Uterus (tissue), 4 donors: Measurements from ENCODE around the gene THSD4. TPM values are rescaled to one million over a fixed set of nuclear protein-coding genes. Genes with fewer than 3 reads are reported as not detected.

Experiments
- DNase-seq, 2 donors: peaks; one replicate each; pipeline ENCODE4 v3.0.0-alpha.2; 2019 to 2020
- H3K27ac ChIP-seq, 2 donors: fragments of 200-600 bp; sonication (generic); 1 replicate in 1 of 2; 2 replicates in 1 of 2; pipeline ENCODE4 v1.5.1; 2016 to 2018
- H3K27me3 ChIP-seq, 2 donors: fragments of 200-600 bp; sonication (generic); one replicate each; pipeline ENCODE4 v1.5.1; 2018 to 2019; ENCODE audit warnings: control low read depth in 1 of 2
- H3K36me3 ChIP-seq, 2 donors: fragments of 200-600 bp; sonication (generic); one replicate each; pipeline ENCODE4 v1.5.1; 2019; ENCODE audit warnings: control low read depth in 1 of 2
- H3K4me1 ChIP-seq, 2 donors: fragments of 200-600 bp; sonication (generic); one replicate each; pipeline ENCODE4 v1.5.1; 2018 to 2019; ENCODE audit warnings: control low read depth in 1 of 2
- H3K4me3 ChIP-seq, 2 donors: fragments of 200-600 bp; sonication (generic); 1 replicate in 1 of 2; 2 replicates in 1 of 2; pipeline ENCODE4 v1.5.1; 2018 to 2019; ENCODE audit warnings: mild to moderate bottlenecking in 1 of 2
- H3K9me3 ChIP-seq, 2 donors: fragments of 200-600 bp; sonication (generic); one replicate each; pipeline ENCODE4 v1.5.1; 2019; ENCODE audit warnings: control low read depth in 1 of 2
- POLR2A ChIP-seq, 2 donors: fragments of 450-650 bp; IDR thresholded peaks; one replicate each; pipeline ENCODE4 v1.6.1; 2016; ENCODE audit warnings: antibody characterized with exemption in 2 of 2, mild to moderate bottlenecking in 1 of 2, moderate library complexity in 1 of 2
- intact Hi-C: fragments of 100-400 bp; cut with DNase I; formaldehyde crosslinking; loops from one replicate; pipeline ENCODE4 v1.15.1; 2023; ENCODE audit warnings: low total_unique reads
- total RNA-seq, 4 donors: library from RNA; depleted of rRNA in 3 of 4; stranded (reverse); fragments of >200 nt in 3 of 4; gene quantifications; one replicate each; pipeline versions ENCODE4 v1.1.0 to v1.2.4, GENCODE V29; 2014 to 2023
- TF ChIP-seq, protein P1 (sequence below), 4 experiments: fragments of 200-600 bp in 2 of 4; fragments of 450-650 bp in 2 of 4; sonication (generic) in 2 of 4; IDR thresholded peaks; one replicate each; pipeline ENCODE4 v1.5.1; 2016 to 2019; ENCODE audit warnings: antibody characterized with exemption in 4 of 4, mild to moderate bottlenecking in 2 of 4, moderate library complexity in 1 of 4
- donor health status: DM: yes; HTN: yes; CAD: no.

Gene THSD4
- total RNA-seq, 4 donors from 2014 or later = 7.1 to 144 (median 35.4) TPM

GRCh38 chr15:71384501-71384900 is 269.2 kb downstream of the THSD4 start:
- Histone ChIP-seq H3K9me3 (no peaks in the 10 kb centered on the region), H3K27ac (peak overlapping the region in 1 of 2 donors; percentile 76), H3K27me3 (no peaks in the 10 kb centered on the region), H3K4me1 (peaks cover 9 to 13% of the 10 kb centered on the region in 2 donors), H3K4me3 (no peak overlapping the region), H3K36me3 (no peaks in the 10 kb centered on the region)
- TF ChIP-seq, protein P1, sequence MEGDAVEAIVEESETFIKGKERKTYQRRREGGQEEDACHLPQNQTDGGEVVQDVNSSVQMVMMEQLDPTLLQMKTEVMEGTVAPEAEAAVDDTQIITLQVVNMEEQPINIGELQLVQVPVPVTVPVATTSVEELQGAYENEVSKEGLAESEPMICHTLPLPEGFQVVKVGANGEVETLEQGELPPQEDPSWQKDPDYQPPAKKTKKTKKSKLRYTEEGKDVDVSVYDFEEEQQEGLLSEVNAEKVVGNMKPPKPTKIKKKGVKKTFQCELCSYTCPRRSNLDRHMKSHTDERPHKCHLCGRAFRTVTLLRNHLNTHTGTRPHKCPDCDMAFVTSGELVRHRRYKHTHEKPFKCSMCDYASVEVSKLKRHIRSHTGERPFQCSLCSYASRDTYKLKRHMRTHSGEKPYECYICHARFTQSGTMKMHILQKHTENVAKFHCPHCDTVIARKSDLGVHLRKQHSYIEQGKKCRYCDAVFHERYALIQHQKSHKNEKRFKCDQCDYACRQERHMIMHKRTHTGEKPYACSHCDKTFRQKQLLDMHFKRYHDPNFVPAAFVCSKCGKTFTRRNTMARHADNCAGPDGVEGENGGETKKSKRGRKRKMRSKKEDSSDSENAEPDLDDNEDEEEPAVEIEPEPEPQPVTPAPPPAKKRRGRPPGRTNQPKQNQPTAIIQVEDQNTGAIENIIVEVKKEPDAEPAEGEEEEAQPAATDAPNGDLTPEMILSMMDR (IDR thresholded peaks at IDR 0.05) = no peak
- TF ChIP-seq POLR2A (IDR thresholded peaks at IDR 0.05) = no peak
- intact Hi-C loops = loop anchor here (10.0 kb wide), 1 partner anchor 60 kb away; no protein-coding TSS in a partner anchor
- no peak for DNase-seq

DNA sequence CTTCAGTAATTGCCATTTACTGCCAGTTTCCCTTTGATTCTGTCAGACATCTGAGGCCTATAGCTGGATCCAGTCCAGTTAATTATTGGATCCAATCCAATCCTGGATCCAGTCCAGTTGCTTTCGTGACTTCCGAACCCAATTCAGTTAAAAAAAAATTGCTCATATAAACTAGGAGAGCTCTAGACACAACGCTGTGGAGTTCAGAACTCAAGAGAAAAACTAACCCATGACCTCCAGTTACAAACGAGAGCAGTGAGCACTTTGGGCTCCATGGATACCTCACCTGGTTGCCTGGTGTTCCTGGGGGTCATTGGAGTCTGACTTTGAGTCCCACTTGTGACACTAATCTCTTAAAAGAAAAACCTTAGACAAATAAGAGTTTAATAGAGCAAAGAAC is 269.8 kb downstream of the THSD4 start:
- TF ChIP-seq POLR2A (IDR thresholded peaks at IDR 0.05) = no peak
- TF ChIP-seq, protein P1 (IDR thresholded peaks at IDR 0.05) = no peak
- Histone ChIP-seq H3K27ac (peak overlapping the region; percentile 67 to 76), H3K4me3 (no peak overlapping the region), H3K36me3 (no peaks in the 10 kb centered on the region), H3K9me3 (no peaks in the 10 kb centered on the region), H3K27me3 (no peaks in the 10 kb centered on the region), H3K4me1 (peaks cover 9 to 13% of the 10 kb centered on the region in 2 donors)
- intact Hi-C loops = loop anchor here (10.0 kb wide), 1 partner anchor 60 kb away; no protein-coding TSS in a partner anchor
- DNase-seq = no peak

DNA sequence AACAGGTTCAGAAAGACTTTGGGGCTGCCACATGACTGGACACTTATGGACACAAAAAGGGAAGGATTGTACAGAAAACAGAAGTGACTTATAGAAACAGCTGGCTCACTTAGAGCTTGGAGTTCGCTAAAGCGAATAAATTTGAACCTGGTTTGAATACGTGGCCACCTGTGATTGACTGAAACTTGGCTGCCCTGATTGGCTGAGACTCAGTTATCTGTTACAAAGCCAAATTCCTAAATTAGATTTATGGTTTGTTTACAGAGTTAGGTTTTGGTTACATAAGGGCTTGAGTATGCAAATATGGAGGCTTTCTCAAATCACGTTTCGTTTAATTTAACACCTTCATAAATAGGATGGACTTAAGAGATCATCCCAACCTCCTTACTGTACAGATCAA is 270.2 kb downstream of the THSD4 start:
- intact Hi-C loops = loop anchor here (10.0 kb wide), 1 partner anchor 59 kb away; no protein-coding TSS in a partner anchor
- Histone ChIP-seq H3K9me3 (no peaks in the 10 kb centered on the region), H3K27me3 (no peaks in the 10 kb centered on the region), H3K36me3 (no peaks in the 10 kb centered on the region), H3K27ac (peak overlapping the region; percentile 67 to 76), H3K4me3 (no peak overlapping the region), H3K4me1 (peaks cover 9 to 13% of the 10 kb centered on the region in 2 donors)
- TF ChIP-seq, protein P1 (IDR thresholded peaks at IDR 0.05) = no peak
- no peak for TF ChIP-seq POLR2A (IDR thresholded peaks at IDR 0.05)
- DNase-seq = no peak

DNA sequence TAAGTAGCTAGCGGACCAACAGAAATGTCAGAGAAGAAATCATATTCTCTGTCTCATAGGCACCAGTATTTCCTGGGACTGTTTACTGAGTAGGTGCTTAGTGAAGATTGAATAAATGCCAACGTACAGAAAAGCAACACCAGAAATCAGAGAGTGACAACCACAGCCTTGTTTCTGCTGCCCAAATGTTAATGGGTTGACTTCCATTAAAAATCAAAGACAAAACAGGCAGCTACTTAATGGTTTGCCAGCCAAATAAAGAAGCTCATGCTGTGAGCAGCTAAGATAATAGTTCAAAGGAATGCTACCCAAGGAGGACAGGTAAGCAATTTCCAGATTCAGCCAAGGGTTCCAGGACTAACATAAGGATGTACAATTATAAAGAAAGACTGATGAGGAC is 270.7 kb downstream of the THSD4 start:
- DNase-seq = no peak
- H3K27ac ChIP-seq = peak overlapping the region; percentile 67 to 76
- intact Hi-C loops = loop anchor here (10.0 kb wide), 1 partner anchor 59 kb away; no protein-coding TSS in a partner anchor

More for the DNA sequence above, 270.7 kb downstream of the THSD4 start:
- Histone ChIP-seq H3K36me3 (no peaks in the 10 kb centered on the region), H3K9me3 (no peaks in the 10 kb centered on the region), H3K4me3 (no peak overlapping the region), H3K4me1 (peaks cover 9 to 13% of the 10 kb centered on the region in 2 donors), H3K27me3 (no peaks in the 10 kb centered on the region)
- TF ChIP-seq, protein P1 (IDR thresholded peaks at IDR 0.05) = no peak
- no peak for TF ChIP-seq POLR2A (IDR thresholded peaks at IDR 0.05)
